NCI-H1105 (cell line): Measurements from ENCODE around the gene ZSCAN2.

Source experiments
- DNase-seq: peaks from one replicate; lab custom pipeline; 2025; lab: John Stamatoyannopoulos, UW

The ZSCAN2 gene

DNA sequence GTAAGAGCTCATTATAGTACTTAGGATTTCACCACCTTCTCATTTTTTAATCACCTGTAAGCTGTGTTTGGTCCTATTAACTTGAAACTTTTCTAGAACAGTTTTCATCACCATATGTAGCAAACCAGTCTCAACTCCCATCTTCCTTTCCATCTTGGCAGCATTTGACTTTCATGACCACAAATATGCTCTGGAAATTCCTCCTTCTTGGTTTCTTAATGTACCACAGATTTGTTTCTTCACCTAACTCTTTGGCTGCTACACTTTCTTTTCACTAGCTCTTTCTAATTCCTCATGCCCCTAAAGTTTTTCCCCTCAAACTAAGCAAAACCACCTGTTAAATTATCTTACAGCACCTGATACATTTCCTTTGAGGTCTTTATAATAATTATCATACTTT is 70.4 kb downstream of the ZSCAN2 start:
- DNase-seq = no peak
